Neural cell (in vitro differentiated cells): Measurements from ENCODE around the gene TMOD4. TPM values are rescaled to one million over a fixed set of nuclear protein-coding genes. Genes with fewer than 3 reads are reported as not detected.
"Not testable (repeated sequence)": the region's sequence is repeated elsewhere in the genome, so short reads cannot be mapped to it uniquely, and the experiment has no call there.

Experiments used
- H2AFZ ChIP-seq: fragments of 200-600, 300-800 bp; sonication (generic), shearing (Covaris generic); 2 replicates; pipeline ENCODE4 v1.6.0; 2014; ENCODE audit warnings: low read depth, mild to moderate bottlenecking, antibody characterized with exemption, low read length, moderate library complexity
- H3F3A ChIP-seq: fragments of 200-600 bp; shearing (Covaris generic); 2 replicates; pipeline ENCODE4 v1.6.1; 2016; ENCODE audit warnings: mild to moderate bottlenecking, moderate library complexity, mixed read lengths, antibody characterized with exemption, low read length; ENCODE audit not compliant: insufficient read depth, poor library complexity, severe bottlenecking
- H3K27ac ChIP-seq: fragments of 200-600, 300-800 bp; sonication (generic), shearing (Covaris generic); 2 replicates; pipeline ENCODE4 v1.5.1; 2014; ENCODE audit warnings: mild to moderate bottlenecking, low read length, moderate library complexity
- H3K27me3 ChIP-seq: fragments of 300-800, 200-600 bp; sonication (generic), shearing (Covaris generic); 2 replicates; pipeline ENCODE4 v1.6.0; 2014; ENCODE audit warnings: mild to moderate bottlenecking, low read depth, low read length, moderate library complexity; ENCODE audit not compliant: insufficient read depth
- H3K36me3 ChIP-seq: fragments of 300-800, 200-600 bp; sonication (generic), shearing (Covaris generic); 2 replicates; pipeline ENCODE4 v1.5.1; 2014; ENCODE audit warnings: mild to moderate bottlenecking, antibody characterized with exemption, low read length, moderate library complexity; ENCODE audit not compliant: insufficient read depth
- H3K4me2 ChIP-seq: fragments of 300-800, 200-600 bp; sonication (generic), shearing (Covaris generic); 2 replicates; pipeline ENCODE4 v1.6.0; 2014; ENCODE audit warnings: mild to moderate bottlenecking, low read length
- H3K4me3 ChIP-seq: fragments of 300-800, 200-600 bp; sonication (generic), shearing (Covaris generic); 2 replicates; pipeline ENCODE4 v1.5.1; 2014; ENCODE audit warnings: mild to moderate bottlenecking, low read length, moderate library complexity
- H3K79me2 ChIP-seq: fragments of 200-600 bp; shearing (Covaris generic); replicated peaks from 2 replicates; pipeline ENCODE4 v1.6.0; 2014; ENCODE audit warnings: mild to moderate bottlenecking, low read length, moderate library complexity; ENCODE audit not compliant: insufficient read depth
- H3K9ac ChIP-seq: fragments of 300-800, 200-600 bp; sonication (generic), shearing (Covaris generic); 2 replicates; pipeline ENCODE4 v1.6.1; 2016; ENCODE audit warnings: mild to moderate bottlenecking, low read length, mixed read lengths
- H3K9me2 ChIP-seq: fragments of 200-600 bp; shearing (Covaris generic); 2 replicates; pipeline ENCODE4 v1.6.1; 2016; ENCODE audit warnings: mild to moderate bottlenecking, low read length, mixed read lengths; ENCODE audit not compliant: insufficient read depth
- H3K9me3 ChIP-seq: fragments of 200-600, 300-800 bp; sonication (generic), shearing (Covaris generic); 2 replicates; pipeline ENCODE4 v1.6.1; 2016; ENCODE audit warnings: mild to moderate bottlenecking, mixed run types, low read length, moderate library complexity, mixed read lengths
- H4K20me1 ChIP-seq: fragments of 200-600 bp; shearing (Covaris generic); 2 replicates; pipeline ENCODE4 v1.6.1; 2016; ENCODE audit warnings: mild to moderate bottlenecking, mixed run types; ENCODE audit not compliant: insufficient read depth
- CTCF ChIP-seq: fragments of 450-650 bp; IDR thresholded peaks from 2 replicates; pipeline ENCODE4 v1.5.1; 2014; ENCODE audit warnings: antibody characterized with exemption, mild to moderate bottlenecking, moderate library complexity; ENCODE audit not compliant: poor library complexity, severe bottlenecking
- EP300 ChIP-seq: fragments of 450-650 bp; conservative IDR thresholded peaks from 2 replicates; pipeline ENCODE4 v1.6.1; 2014; ENCODE audit warnings: antibody characterized with exemption, mild to moderate bottlenecking, moderate library complexity; ENCODE audit not compliant: poor library complexity, severe bottlenecking
- EZH2 ChIP-seq: fragments of 200-600, 300-800 bp; shearing (Covaris generic), sonication (generic); IDR thresholded peaks from 2 replicates; pipeline ENCODE4 v1.6.1; 2014; ENCODE audit warnings: antibody characterized with exemption, low read length, borderline replicate concordance, mild to moderate bottlenecking; ENCODE audit not compliant: insufficient read depth, poor library complexity, severe bottlenecking
- MXI1 ChIP-seq: fragments of 450-650 bp; conservative IDR thresholded peaks from 2 replicates; pipeline ENCODE4 v1.6.1; 2014; ENCODE audit warnings: antibody characterized with exemption, mild to moderate bottlenecking; ENCODE audit not compliant: poor library complexity, severe bottlenecking
- POLR2AphosphoS5 ChIP-seq: IDR thresholded peaks from 2 replicates; pipeline ENCODE4 v1.6.1; 2012
- RAD21 ChIP-seq: fragments of 450-650 bp; conservative IDR thresholded peaks from 2 replicates; pipeline ENCODE4 v1.6.1; 2014; ENCODE audit warnings: antibody characterized with exemption, mild to moderate bottlenecking, moderate library complexity
- REST ChIP-seq: IDR thresholded peaks from 2 replicates; pipeline ENCODE4 v1.6.1; 2012; ENCODE audit warnings: borderline replicate concordance
- SMC3 ChIP-seq: fragments of 450-650 bp; conservative IDR thresholded peaks from 2 replicates; pipeline ENCODE4 v1.6.1; 2014; ENCODE audit warnings: antibody characterized with exemption, mild to moderate bottlenecking, moderate library complexity; ENCODE audit not compliant: poor library complexity
- TAF1 ChIP-seq: IDR thresholded peaks from 2 replicates; pipeline ENCODE4 v1.6.1; 2012; ENCODE audit warnings: low read depth
- polyA plus RNA-seq: library from polyadenylated mRNA; depleted of rRNA; stranded (reverse); fragments of >200 nt; gene quantifications from 2 replicates; pipeline ENCODE4 v1.2.3, GENCODE V29; 2014

Gene TMOD4
- polyA plus RNA-seq, 1 donor from 2014 or later: not detected

DNA sequence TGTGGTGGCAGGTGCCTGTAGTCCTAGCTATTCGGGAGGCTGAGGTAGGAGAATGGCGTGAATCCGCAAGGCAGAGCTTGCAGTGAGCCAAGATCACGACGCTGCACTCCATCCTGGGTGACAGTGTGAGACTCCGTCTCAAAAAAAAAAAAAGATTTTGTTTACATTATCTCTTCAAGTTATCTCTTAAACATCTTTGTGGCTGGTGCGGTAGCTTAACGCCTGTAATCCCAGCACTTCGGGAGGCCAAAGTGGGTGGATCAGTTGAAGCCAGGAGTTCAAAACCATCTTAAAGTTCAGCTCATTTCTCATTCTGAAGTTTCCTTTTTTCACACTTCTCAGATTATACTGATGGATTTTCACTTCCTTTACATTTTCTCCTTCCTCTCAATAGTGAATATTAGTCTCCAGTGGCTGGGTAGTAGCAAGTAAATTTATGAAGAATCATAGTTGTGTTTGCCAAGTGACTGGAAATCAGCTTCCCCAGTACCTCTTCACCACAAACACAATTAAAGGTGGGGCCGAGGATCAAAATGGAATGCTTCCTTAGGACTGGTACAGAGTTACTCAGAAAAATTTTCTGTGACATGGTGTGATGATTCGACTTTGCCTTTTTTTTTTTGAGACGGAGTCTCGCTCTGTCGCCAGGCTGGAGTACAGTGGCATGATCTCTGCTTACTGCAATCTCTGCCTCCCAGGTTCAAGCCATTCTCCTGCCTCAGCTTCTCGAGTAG is 36.4 kb upstream of the TMOD4 start:
- Histone ChIP-seq H3K4me3 (no peak overlapping the region), H3K4me2 (no peak overlapping the region), H3K9me3 (no peaks in the 10 kb centered on the region), H3K27ac (no peak overlapping the region), H3K79me2 (peaks cover 32% of the 10 kb centered on the region), H4K20me1 (peaks cover 4% of the 10 kb centered on the region), H3K9me2 (no peaks in the 10 kb centered on the region), H3K9ac (no peak overlapping the region), H3K27me3 (no peaks in the 10 kb centered on the region), H3F3A (no peaks in the 10 kb centered on the region), H3K36me3 (no peaks in the 10 kb centered on the region), H2AFZ (no peak overlapping the region)
- no peak for TF ChIP-seq EP300
- TF ChIP-seq TAF1: no peak
- no peak for TF ChIP-seq REST
- no peak for TF ChIP-seq EZH2
- no peak for TF ChIP-seq CTCF
- TF ChIP-seq POLR2AphosphoS5: no peak
- no peak for TF ChIP-seq RAD21
- TF ChIP-seq MXI1: no peak
- TF ChIP-seq SMC3: no peak

GRCh38 chr1:151210830-151211229 is 35.0 kb upstream of the TMOD4 start:
- Histone ChIP-seq H3K9ac (no peak overlapping the region), H3K27me3 (no peaks in the 10 kb centered on the region), H3K79me2 (peaks cover 34% of the 10 kb centered on the region), H3F3A (no peaks in the 10 kb centered on the region), H3K9me2 (no peaks in the 10 kb centered on the region), H3K4me2 (no peak overlapping the region), H3K36me3 (no peaks in the 10 kb centered on the region), H3K9me3 (no peaks in the 10 kb centered on the region), H3K4me3 (no peak overlapping the region), H4K20me1 (peaks cover 4% of the 10 kb centered on the region), H2AFZ (no peak overlapping the region), H3K27ac (no peak overlapping the region)
- TF ChIP-seq REST: no peak
- no peak for TF ChIP-seq TAF1
- TF ChIP-seq MXI1: no peak
- TF ChIP-seq SMC3: no peak
- TF ChIP-seq CTCF: no peak
- no peak for TF ChIP-seq EP300

- not testable (repeated sequence) for H3K9ac ChIP-seq, H4K20me1 ChIP-seq, H3F3A ChIP-seq, H3K36me3 ChIP-seq, H3K9me2 ChIP-seq, H3K9me3 ChIP-seq, H3K4me3 ChIP-seq, H3K27me3 ChIP-seq, H3K27ac ChIP-seq, H3K4me2 ChIP-seq, H2AFZ ChIP-seq
- H3K79me2 ChIP-seq: peaks cover 54% of the 10 kb centered on the region
Measured at GRCh38 chr1:151205381-151205965, 29.7 kb upstream of the TMOD4 start.
